HCT116 (cell line): ENCODE data around the gene TENM3.

Experiments used
- CEBPB ChIP-seq: IDR thresholded peaks from 2 replicates; pipeline ENCODE4 v1.6.1; 2012; ENCODE audit warnings: low read depth
- CTCF ChIP-seq, 3 experiments: fragments of 200-600 bp in 1 of 3; sonication (generic) in 1 of 3; IDR thresholded peaks in 2 of 3; conservative IDR thresholded peaks in 1 of 3; 2 replicates each; pipeline ENCODE4 v1.5.1; 2012 to 2017; ENCODE audit warnings: low read depth in 2 of 3, low read length in 2 of 3, antibody characterized with exemption in 1 of 3, borderline replicate concordance in 1 of 3, control low read depth in 1 of 3, mild to moderate bottlenecking in 1 of 3, mixed read lengths in 1 of 3, mixed run types in 1 of 3, moderate library complexity in 1 of 3; ENCODE audit not compliant: insufficient read depth in 1 of 3
- ELF1 ChIP-seq: IDR thresholded peaks from 2 replicates; pipeline ENCODE4 v1.6.1; 2012; ENCODE audit warnings: low read depth, borderline replicate concordance
- EZH2 ChIP-seq: fragments of 200-600 bp; sonication (generic); IDR thresholded peaks from 2 replicates; pipeline ENCODE4 v1.6.1; 2017; ENCODE audit warnings: antibody characterized with exemption, mixed run types
- EZH2phosphoT487 ChIP-seq: fragments of 200-600 bp; IDR thresholded peaks from 2 replicates; pipeline ENCODE4 v1.6.1; 2018; ENCODE audit warnings: antibody characterized with exemption, borderline replicate concordance
- POLR2A ChIP-seq: IDR thresholded peaks from 2 replicates; pipeline ENCODE4 v1.7.0; 2011; ENCODE audit warnings: borderline replicate concordance; ENCODE audit not compliant: insufficient read depth, insufficient read length; ENCODE audit errors: extremely low read depth
- POLR2AphosphoS5 ChIP-seq: IDR thresholded peaks from 2 replicates; pipeline ENCODE4 v1.6.1; 2011; ENCODE audit warnings: mild to moderate bottlenecking, low read depth, low read length, moderate library complexity
- RAD21 ChIP-seq: IDR thresholded peaks from 2 replicates; pipeline ENCODE4 v1.6.1; 2012; ENCODE audit warnings: low read depth, mild to moderate bottlenecking
- SP1 ChIP-seq: IDR thresholded peaks from 2 replicates; pipeline ENCODE4 v1.6.1; 2012; ENCODE audit warnings: low read depth
- YY1 ChIP-seq: IDR thresholded peaks from 2 replicates; pipeline ENCODE4 v1.6.1; 2011; ENCODE audit warnings: low read length, low read depth, moderate library complexity, mild to moderate bottlenecking; ENCODE audit not compliant: insufficient replicate concordance; ENCODE audit errors: extremely low read depth
- ZBTB33 ChIP-seq: IDR thresholded peaks from 2 replicates; pipeline ENCODE4 v1.6.1; 2011; ENCODE audit warnings: mild to moderate bottlenecking, low read length, moderate library complexity; ENCODE audit not compliant: insufficient replicate concordance; ENCODE audit errors: extremely low read depth
- TF ChIP-seq, protein P1 (sequence below): IDR thresholded peaks from 2 replicates; pipeline ENCODE4 v1.6.1; 2012; ENCODE audit warnings: low read depth

- no peak for TF ChIP-seq EZH2phosphoT487
- TF ChIP-seq CTCF (IDR thresholded peaks at IDR 0.05 in 2 of 3, conservative IDR thresholded peaks at IDR 0.05 in 1 of 3; ENCODE audit: borderline replicate concordance in 1 of 3, insufficient read depth in 1 of 3, low read depth in 2 of 3, low read length in 2 of 3), result no peak
- TF ChIP-seq POLR2AphosphoS5, result no peak
- TF ChIP-seq, protein P1, sequence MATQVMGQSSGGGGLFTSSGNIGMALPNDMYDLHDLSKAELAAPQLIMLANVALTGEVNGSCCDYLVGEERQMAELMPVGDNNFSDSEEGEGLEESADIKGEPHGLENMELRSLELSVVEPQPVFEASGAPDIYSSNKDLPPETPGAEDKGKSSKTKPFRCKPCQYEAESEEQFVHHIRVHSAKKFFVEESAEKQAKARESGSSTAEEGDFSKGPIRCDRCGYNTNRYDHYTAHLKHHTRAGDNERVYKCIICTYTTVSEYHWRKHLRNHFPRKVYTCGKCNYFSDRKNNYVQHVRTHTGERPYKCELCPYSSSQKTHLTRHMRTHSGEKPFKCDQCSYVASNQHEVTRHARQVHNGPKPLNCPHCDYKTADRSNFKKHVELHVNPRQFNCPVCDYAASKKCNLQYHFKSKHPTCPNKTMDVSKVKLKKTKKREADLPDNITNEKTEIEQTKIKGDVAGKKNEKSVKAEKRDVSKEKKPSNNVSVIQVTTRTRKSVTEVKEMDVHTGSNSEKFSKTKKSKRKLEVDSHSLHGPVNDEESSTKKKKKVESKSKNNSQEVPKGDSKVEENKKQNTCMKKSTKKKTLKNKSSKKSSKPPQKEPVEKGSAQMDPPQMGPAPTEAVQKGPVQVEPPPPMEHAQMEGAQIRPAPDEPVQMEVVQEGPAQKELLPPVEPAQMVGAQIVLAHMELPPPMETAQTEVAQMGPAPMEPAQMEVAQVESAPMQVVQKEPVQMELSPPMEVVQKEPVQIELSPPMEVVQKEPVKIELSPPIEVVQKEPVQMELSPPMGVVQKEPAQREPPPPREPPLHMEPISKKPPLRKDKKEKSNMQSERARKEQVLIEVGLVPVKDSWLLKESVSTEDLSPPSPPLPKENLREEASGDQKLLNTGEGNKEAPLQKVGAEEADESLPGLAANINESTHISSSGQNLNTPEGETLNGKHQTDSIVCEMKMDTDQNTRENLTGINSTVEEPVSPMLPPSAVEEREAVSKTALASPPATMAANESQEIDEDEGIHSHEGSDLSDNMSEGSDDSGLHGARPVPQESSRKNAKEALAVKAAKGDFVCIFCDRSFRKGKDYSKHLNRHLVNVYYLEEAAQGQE, result no peak
- TF ChIP-seq RAD21, result no peak
- TF ChIP-seq POLR2A, result no peak
- no peak for TF ChIP-seq EZH2
- TF ChIP-seq CEBPB, result no peak
- TF ChIP-seq YY1, result no peak
- no peak for TF ChIP-seq ELF1
- no peak for TF ChIP-seq SP1
- no peak for TF ChIP-seq ZBTB33
Observed at GRCh38 chr4:182339221-182339641, 96.0 kb downstream of the TENM3 start.
